HG02588 (cell line): Measurements from ENCODE around the gene CCDC27.

ENCODE experiments used
- ATAC-seq: cut with Tn5 transposase; IDR thresholded peaks from one replicate; pipeline ENCODE4 v1.9.1; 2021; ENCODE audit warnings: mild to moderate bottlenecking, moderate library complexity; ENCODE audit not compliant: unreplicated experiment

Gene CCDC27

GRCh38 chr1:3750741-3751140 is 1.5 kb upstream of the CCDC27 start:
- ATAC-seq = no peak

GRCh38 chr1:3753656-3754454 is 1.6 kb downstream of the CCDC27 start:
- ATAC-seq = no peak

- no peak for ATAC-seq
Observed at GRCh38 chr1:3756394-3756793, 4.1 kb downstream of the CCDC27 start.

GRCh38 chr1:3759164-3759563 is 6.9 kb downstream of the CCDC27 start:
- ATAC-seq = no peak

GRCh38 chr1:3759796-3760195 is 7.5 kb downstream of the CCDC27 start:
- no peak for ATAC-seq

- ATAC-seq = no peak
Observed at GRCh38 chr1:3761296-3762010, 9.2 kb downstream of the CCDC27 start.

- no peak for ATAC-seq
Observed at GRCh38 chr1:3762151-3762872, 10.1 kb downstream of the CCDC27 start.

GRCh38 chr1:3762873-3763228 is 10.6 kb downstream of the CCDC27 start:
- ATAC-seq = no peak

- ATAC-seq = no peak
Observed at GRCh38 chr1:3763351-3764125, 11.3 kb downstream of the CCDC27 start.

- ATAC-seq = no peak
Observed at GRCh38 chr1:3767328-3767925, 15.2 kb downstream of the CCDC27 start.

GRCh38 chr1:3768811-3769390 is 16.7 kb downstream of the CCDC27 start:
- ATAC-seq = no peak

GRCh38 chr1:3770047-3770765 is 18.0 kb downstream of the CCDC27 start:
- ATAC-seq = no peak

GRCh38 chr1:3771108-3772026 is 19.1 kb downstream of the CCDC27 start:
- ATAC-seq = no peak

- ATAC-seq = peak; percentile 53
Observed at GRCh38 chr1:3772027-3772714, 19.9 kb downstream of the CCDC27 start.

- peak; percentile 17 for ATAC-seq
Observed at GRCh38 chr1:3772715-3773571, 20.7 kb downstream of the CCDC27 start, which contains the start of gene SMIM1. TSS of gene SMIM1 (plus strand) at chr1:3772749. CDS start at chr1:3775374, 2,625 bp downstream.

GRCh38 chr1:3773572-3774275 is 21.5 kb downstream of the CCDC27 start:
- ATAC-seq = no peak
